ENCODE data around the gene NUMA1.

NUMA1 gene

DNA sequence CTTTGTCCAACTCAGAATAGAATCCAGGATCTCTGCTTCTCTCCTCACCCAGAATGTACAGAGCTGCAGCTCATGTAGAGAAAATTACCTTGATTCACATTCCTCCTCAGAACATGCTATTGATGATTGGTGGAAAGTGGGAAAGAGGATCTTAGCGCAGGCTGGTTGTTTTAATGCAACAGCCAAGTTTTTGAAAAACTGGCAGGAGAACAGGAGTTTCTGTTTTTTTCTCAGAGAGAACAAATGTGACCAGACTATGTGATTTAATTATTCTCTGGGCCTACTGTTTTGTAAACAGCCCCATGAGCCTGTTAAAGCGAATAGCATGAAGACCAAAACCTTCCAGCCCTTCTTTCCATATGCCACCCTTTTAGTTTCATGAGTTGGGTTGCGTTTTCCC lies 100.7 kb downstream of the NUMA1 start:
- H3K4me3 ChIP-seq (replicated peaks; ENCODE audit: low read depth, low read length): no peak overlapping the region
- TF ChIP-seq CTCF (IDR thresholded peaks at IDR 0.05; ENCODE audit: low read depth, low read length, missing control alignments): no peak
- DNase-seq (ENCODE audit: extremely low read depth, low read depth): no peak

DNA sequence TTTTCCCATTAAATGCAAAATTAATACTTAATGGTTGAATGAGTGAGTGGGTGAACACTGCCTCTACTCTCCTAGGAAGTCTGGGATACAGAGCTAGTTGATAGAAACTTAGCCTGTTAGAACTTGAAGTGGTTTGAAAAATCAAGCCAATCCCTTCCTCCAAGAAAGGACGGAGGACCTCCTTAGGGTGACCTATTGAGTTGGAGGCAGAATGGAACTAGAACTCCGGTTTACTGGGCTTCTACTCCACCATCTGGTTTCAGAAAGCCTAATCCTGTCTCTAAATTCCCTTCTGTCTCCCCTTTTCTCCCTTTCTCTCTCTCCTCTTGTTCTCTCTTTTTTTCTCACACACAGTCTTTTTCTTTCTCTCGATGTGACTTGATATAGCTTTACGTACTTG lies 101.2 kb downstream of the NUMA1 start:
- no peak for TF ChIP-seq CTCF (IDR thresholded peaks at IDR 0.05; ENCODE audit: low read depth, low read length, missing control alignments)
- H3K4me3 ChIP-seq (replicated peaks; ENCODE audit: low read depth, low read length): no peak overlapping the region
- no peak for DNase-seq (ENCODE audit: extremely low read depth, low read depth)

DNA sequence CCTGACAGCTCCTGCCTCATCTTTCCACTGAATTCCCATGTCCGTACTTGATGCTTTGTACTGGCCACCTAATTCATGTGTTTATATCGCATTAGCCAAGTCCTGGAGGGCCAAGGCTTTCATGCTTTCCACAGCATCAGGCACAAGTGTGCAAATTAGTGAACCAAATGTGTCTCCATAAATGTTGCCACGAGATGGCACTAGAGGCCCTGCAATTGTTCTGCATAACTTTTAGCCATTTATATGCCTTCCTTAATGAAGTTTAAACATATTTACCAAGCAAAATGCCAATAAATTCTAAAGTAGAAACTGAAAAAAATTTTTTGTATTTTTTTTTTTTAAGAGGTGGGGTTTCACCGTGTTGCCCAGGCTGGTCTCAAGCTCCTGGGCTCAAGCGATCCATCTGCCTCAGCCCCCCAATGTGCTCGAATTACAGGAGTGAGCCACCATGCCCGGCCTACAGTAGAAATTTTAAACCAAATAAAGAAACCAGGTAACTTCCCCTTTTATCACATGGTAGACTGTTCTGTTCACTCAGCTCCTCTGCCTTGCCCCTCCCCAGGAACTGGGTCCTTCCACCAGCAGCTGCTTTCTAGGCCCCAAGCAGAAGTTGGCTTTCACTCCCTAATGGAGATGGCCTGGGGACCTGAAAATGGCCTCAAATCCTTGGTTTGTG lies 102.5 kb downstream of the NUMA1 start:
- H3K4me3 ChIP-seq (replicated peaks; ENCODE audit: low read depth, low read length): no peak overlapping the region
- peak; percentile 68 for TF ChIP-seq CTCF (IDR thresholded peaks at IDR 0.05; ENCODE audit: low read depth, low read length, missing control alignments)
- no peak for DNase-seq (ENCODE audit: extremely low read depth, low read depth)

DNA sequence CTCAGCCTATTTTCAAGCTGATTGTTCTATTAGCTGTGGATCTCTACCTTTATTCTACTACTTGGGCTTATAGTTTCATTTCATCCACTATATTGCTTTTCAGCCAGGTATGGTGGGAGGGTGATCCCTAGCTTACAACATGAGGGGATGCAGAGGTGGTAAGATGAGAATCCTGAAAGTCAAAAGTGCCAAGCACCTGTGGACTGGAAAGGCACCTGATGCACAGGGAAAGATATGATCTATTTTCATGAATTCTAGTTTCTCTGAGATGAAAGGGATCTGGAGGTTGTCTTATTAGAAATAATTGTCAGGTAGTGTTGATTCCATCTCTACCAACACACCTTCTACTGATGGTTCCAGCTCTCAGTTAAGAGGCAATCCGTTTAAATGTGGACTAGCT lies 103.3 kb downstream of the NUMA1 start:
- TF ChIP-seq CTCF (IDR thresholded peaks at IDR 0.05; ENCODE audit: low read depth, low read length, missing control alignments): no peak
- no peak for DNase-seq (ENCODE audit: extremely low read depth, low read depth)
- H3K4me3 ChIP-seq (replicated peaks; ENCODE audit: low read depth, low read length): no peak overlapping the region

GRCh38 chr11:71976551-71976950 lies 103.8 kb downstream of the NUMA1 start:
- no peak for TF ChIP-seq CTCF (IDR thresholded peaks at IDR 0.05; ENCODE audit: low read depth, low read length, missing control alignments)
- no peak overlapping the region for H3K4me3 ChIP-seq (replicated peaks; ENCODE audit: low read depth, low read length)
- DNase-seq (ENCODE audit: extremely low read depth, low read depth): no peak

- DNase-seq (ENCODE audit: extremely low read depth, low read depth): no peak
- TF ChIP-seq CTCF (IDR thresholded peaks at IDR 0.05; ENCODE audit: low read depth, low read length, missing control alignments): no peak
- H3K4me3 ChIP-seq (replicated peaks; ENCODE audit: low read depth, low read length): no peak overlapping the region
Measured at GRCh38 chr11:71971680-71972079, 108.7 kb downstream of the NUMA1 start.

- no peak for DNase-seq (ENCODE audit: extremely low read depth, low read depth)
- TF ChIP-seq CTCF (IDR thresholded peaks at IDR 0.05; ENCODE audit: low read depth, low read length, missing control alignments): no peak
- no peak overlapping the region for H3K4me3 ChIP-seq (replicated peaks; ENCODE audit: low read depth, low read length)
Measured at GRCh38 chr11:71964641-71965040, 115.7 kb downstream of the NUMA1 start.

Data from HFF-Myc (cell line).